Activated T-helper 1 cell treated with anti-CD3 and anti-CD28 coated beads, Interleukin-12 subunit alpha, Interleukin-12 subunit beta, Interleukin-2, Interleukin-4 antibody, amounts not matched to agents 30 ng/mL and 10 ng/mL and 1 ng/mL, durations not matched to agents 14 hours and 24 hours and 36 hours (primary cell): ENCODE data around the gene PSORS1C2. TPM values are rescaled to one million over a fixed set of nuclear protein-coding genes. Genes with fewer than 3 reads are reported as not detected.

Experiments used
- DNase-seq: peaks from one replicate; pipeline ENCODE4 v3.0.0; 2021; ENCODE audit warnings: low spot score
- H3K27ac Mint-ChIP-seq: one replicate; pipeline ENCODE4 v1.8.0; 2021; ENCODE audit warnings: mild to moderate bottlenecking, mixed read lengths
- H3K27me3 Mint-ChIP-seq: one replicate; pipeline ENCODE4 v1.8.0; 2022; ENCODE audit warnings: mild to moderate bottlenecking, moderate library complexity, mixed read lengths; ENCODE audit not compliant: insufficient read depth
- H3K36me3 Mint-ChIP-seq: one replicate; pipeline ENCODE4 v1.8.0; 2021; ENCODE audit warnings: low read depth, mixed read lengths
- H3K4me1 Mint-ChIP-seq: one replicate; pipeline ENCODE4 v1.8.0; 2021; ENCODE audit warnings: low read depth, mixed read lengths
- H3K4me3 Mint-ChIP-seq: one replicate; pipeline ENCODE4 v1.8.0; 2021; ENCODE audit warnings: mild to moderate bottlenecking, moderate library complexity, mixed read lengths
- H3K9me3 Mint-ChIP-seq: one replicate; pipeline ENCODE4 v1.8.0; 2021; ENCODE audit warnings: mixed read lengths
- intact Hi-C: fragments of 100-400 bp; cut with micrococcal nuclease; formaldehyde crosslinking; loops from one replicate; pipeline ENCODE4 v1.15.1; 2024
- total RNA-seq: library from RNA; stranded (reverse); gene quantifications from 2 replicates; pipeline ENCODE4 v1.2.3, GENCODE V29; 2022

The PSORS1C2 gene
- total RNA-seq, 1 donor from 2014 or later, result not detected

DNA sequence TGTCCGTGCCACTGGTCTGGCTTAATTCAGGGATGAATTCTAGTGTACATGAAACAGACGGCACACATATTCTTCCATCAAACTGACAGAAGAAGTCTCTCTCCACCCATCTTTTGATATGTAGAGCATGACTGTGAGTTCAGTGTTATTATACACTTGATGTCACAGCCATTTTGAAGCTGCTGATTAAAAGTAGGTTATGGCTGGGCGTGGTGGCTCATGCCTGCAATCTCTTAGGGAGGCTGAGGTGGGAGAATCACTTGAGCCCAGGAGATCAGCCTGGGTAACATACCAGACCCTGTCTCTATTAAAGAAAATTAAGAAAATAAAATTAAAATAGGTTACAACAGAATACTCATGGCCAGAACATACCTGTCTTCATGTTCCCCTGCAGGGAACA, 47.2 kb downstream of the PSORS1C2 start:
- Mint-ChIP-seq H3K27ac (no peak overlapping the region), H3K9me3 (no peaks in the 10 kb centered on the region), H3K4me1 (peaks cover 26% of the 10 kb centered on the region), H3K36me3 (no peaks in the 10 kb centered on the region), H3K4me3 (no peak overlapping the region), H3K27me3 (peaks cover 7% of the 10 kb centered on the region)
- DNase-seq, result no peak
- intact Hi-C loops, result no loop called here

DNA sequence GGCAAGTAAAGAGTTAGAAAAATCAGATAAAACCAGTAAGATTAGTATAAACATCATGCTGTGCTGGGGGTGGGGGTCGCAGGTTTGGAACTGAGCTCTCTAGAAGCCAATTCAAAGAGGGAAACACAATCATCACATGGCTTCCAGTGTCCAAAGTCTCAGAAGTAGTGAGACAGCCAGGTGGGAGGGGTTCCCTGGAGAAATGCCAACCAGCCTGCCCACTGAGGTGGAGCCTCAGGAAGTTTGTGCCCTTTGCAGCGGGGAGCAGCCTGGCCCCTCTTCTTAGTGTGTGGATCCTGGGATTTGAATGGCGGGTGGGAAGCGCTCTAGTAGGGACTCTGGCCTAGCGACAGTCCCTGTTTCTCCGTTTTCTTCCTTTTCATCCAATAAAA, 47.9 kb downstream of the PSORS1C2 start:
- Mint-ChIP-seq H3K4me3 (no peak overlapping the region), H3K4me1 (peaks cover 26% of the 10 kb centered on the region), H3K27me3 (peaks cover 8% of the 10 kb centered on the region), H3K27ac (no peak overlapping the region), H3K9me3 (no peaks in the 10 kb centered on the region), H3K36me3 (no peaks in the 10 kb centered on the region)
- no peak for DNase-seq
- intact Hi-C loops, result no loop called here

DNA sequence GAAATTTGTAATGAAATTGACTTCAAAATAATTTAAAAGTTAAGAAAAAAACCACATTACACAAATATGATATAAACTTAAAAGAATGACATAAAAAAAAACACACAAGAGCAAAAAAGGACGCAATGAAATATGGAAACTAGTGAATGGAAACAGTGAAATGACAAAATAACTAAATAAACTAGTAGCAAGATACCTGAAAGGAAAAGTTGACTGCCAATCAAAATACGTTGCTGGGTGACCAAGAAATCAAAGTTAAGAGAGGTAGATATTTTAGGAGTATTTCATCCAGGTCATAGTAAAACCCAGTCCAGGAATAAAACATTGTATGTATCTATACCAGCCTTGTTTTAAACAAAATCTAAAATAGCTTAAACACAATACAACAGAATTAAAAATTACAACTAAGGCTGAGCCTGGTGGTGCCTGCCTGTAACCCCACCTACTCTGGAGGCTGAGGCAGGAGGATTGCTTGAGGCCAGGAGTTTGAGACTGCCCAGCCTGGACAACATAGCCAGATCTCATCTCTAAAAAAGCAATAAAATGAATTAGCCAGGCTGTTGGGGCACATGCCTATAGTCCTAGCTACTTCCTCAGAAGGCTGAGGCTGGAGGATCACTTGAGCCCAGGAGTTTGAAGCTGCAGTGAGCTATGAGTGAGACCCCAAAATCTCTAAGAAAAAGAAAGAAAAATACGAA, 48.4 kb downstream of the PSORS1C2 start:
- Mint-ChIP-seq H3K27ac (no peak overlapping the region), H3K4me3 (no peak overlapping the region), H3K27me3 (peaks cover 8% of the 10 kb centered on the region), H3K36me3 (no peaks in the 10 kb centered on the region), H3K4me1 (peaks cover 26% of the 10 kb centered on the region), H3K9me3 (no peaks in the 10 kb centered on the region)
- no peak for DNase-seq
- intact Hi-C loops, result no loop called here

Other genes with a start within 250 kb of the PSORS1C2 start
- gene GTF2H4, start 230.9 kb downstream of the PSORS1C2 start, total RNA-seq, result 65.3 and 71.3 TPM in 2 replicates
- gene VARS2, start 224.8 kb downstream of the PSORS1C2 start, total RNA-seq, result 74.0 and 76.0 TPM in 2 replicates
- not detected in 2 replicates for gene SFTA2, start 206.9 kb downstream of the PSORS1C2 start, total RNA-seq
- gene MUCL3, start 198.1 kb downstream of the PSORS1C2 start, total RNA-seq, result not detected in 2 replicates
- not detected in 2 replicates for gene MUC21, start 155.3 kb downstream of the PSORS1C2 start, total RNA-seq
- gene MUC22, start 128.6 kb downstream of the PSORS1C2 start, total RNA-seq, result not detected in 2 replicates
- gene C6orf15, start 26.5 kb downstream of the PSORS1C2 start, total RNA-seq, result not detected in 2 replicates
- 0.26 TPM in 1 of 2 replicates, not detected in the other for gene PSORS1C1, start 24.3 kb downstream of the PSORS1C2 start, total RNA-seq
- not detected in 2 replicates for gene CDSN, start 18.6 kb downstream of the PSORS1C2 start, total RNA-seq
- gene CCHCR1, start 18.7 kb upstream of the PSORS1C2 start, total RNA-seq, result 50.9 and 51.3 TPM in 2 replicates
- 75.9 and 78.4 TPM in 2 replicates for gene TCF19, start 19.5 kb upstream of the PSORS1C2 start, total RNA-seq
- not detected in 2 replicates for gene POU5F1, start 31.6 kb upstream of the PSORS1C2 start, total RNA-seq
- 944 and 984 TPM in 2 replicates for gene HLA-C, start 133.0 kb upstream of the PSORS1C2 start, total RNA-seq
- gene HLA-B, start 218.1 kb upstream of the PSORS1C2 start, total RNA-seq, result 3,770 and 3,814 TPM in 2 replicates